GM12801 (cell line): Measurements from ENCODE around the gene ATP9A.

ENCODE experiments used
- TF ChIP-seq, protein P1 (sequence below): IDR thresholded peaks from one replicate; pipeline ENCODE4 v1.5.1; 2011; ENCODE audit warnings: control low read depth; ENCODE audit not compliant: insufficient read length; ENCODE audit errors: extremely low read depth

ATP9A gene

GRCh38 chr20:51587145-51587544 is 181.0 kb downstream of the ATP9A start:
- TF ChIP-seq, protein P1, sequence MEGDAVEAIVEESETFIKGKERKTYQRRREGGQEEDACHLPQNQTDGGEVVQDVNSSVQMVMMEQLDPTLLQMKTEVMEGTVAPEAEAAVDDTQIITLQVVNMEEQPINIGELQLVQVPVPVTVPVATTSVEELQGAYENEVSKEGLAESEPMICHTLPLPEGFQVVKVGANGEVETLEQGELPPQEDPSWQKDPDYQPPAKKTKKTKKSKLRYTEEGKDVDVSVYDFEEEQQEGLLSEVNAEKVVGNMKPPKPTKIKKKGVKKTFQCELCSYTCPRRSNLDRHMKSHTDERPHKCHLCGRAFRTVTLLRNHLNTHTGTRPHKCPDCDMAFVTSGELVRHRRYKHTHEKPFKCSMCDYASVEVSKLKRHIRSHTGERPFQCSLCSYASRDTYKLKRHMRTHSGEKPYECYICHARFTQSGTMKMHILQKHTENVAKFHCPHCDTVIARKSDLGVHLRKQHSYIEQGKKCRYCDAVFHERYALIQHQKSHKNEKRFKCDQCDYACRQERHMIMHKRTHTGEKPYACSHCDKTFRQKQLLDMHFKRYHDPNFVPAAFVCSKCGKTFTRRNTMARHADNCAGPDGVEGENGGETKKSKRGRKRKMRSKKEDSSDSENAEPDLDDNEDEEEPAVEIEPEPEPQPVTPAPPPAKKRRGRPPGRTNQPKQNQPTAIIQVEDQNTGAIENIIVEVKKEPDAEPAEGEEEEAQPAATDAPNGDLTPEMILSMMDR: no peak

GRCh38 chr20:51586005-51586440 is 182.2 kb downstream of the ATP9A start:
- TF ChIP-seq, protein P1: no peak

- TF ChIP-seq, protein P1: no peak
Measured at GRCh38 chr20:51585148-51585547, 183.0 kb downstream of the ATP9A start.

- TF ChIP-seq, protein P1: no peak
Measured at GRCh38 chr20:51584737-51585136, 183.5 kb downstream of the ATP9A start.

- TF ChIP-seq, protein P1: no peak
Measured at GRCh38 chr20:51584116-51584515, 184.1 kb downstream of the ATP9A start.

DNA sequence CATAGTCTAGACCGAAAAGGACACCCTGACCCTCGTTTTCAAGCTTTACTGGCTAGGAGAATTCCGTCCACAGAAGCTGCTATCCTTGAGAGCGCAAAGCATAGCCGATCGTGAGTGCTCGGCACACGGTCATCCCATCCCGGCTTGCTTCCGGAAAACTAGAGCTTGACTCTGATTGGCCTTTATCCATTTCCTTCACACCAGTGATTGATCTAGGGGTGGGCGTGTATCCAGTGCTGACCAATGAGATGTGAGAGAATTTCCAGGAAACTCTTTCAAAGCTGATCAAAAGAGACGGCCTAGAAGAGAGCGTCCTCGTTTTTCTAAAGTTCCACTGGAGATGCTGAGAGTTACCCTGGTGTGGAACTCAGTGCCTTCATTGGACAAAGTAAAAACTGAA is 184.7 kb downstream of the ATP9A start:
- TF ChIP-seq, protein P1: no peak

GRCh38 chr20:51583073-51583472 is 185.1 kb downstream of the ATP9A start:
- TF ChIP-seq, protein P1: no peak

DNA sequence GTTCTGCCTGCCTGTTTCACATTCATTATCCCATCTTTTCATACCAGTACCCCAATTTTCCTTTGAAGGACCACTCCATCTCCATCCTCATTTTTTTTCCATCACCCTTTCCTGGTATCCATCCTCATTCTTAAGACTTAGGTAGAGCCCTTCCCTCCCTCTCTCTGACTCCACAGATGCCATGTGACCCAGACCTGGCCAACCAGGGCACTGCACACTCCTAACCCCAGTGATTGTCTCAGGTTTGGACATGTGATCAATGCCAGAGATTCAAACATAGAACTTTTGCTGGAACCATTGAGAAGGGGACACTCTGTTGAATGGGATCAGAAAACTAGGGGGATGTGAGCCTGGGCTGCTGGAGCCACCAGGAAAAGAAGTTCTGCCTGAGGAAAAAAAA is 186.6 kb downstream of the ATP9A start:
- TF ChIP-seq, protein P1: no peak
